Neural cell (in vitro differentiated cells): ENCODE data around the gene EIF2D. TPM values are rescaled to one million over a fixed set of nuclear protein-coding genes. Genes with fewer than 3 reads are reported as not detected.

Experiments used
- H2AFZ ChIP-seq: fragments of 200-600, 300-800 bp; sonication (generic), shearing (Covaris generic); 2 replicates; pipeline ENCODE4 v1.6.0; 2014; ENCODE audit warnings: low read depth, mild to moderate bottlenecking, antibody characterized with exemption, low read length, moderate library complexity
- H3F3A ChIP-seq: fragments of 200-600 bp; shearing (Covaris generic); 2 replicates; pipeline ENCODE4 v1.6.1; 2016; ENCODE audit warnings: mild to moderate bottlenecking, moderate library complexity, mixed read lengths, antibody characterized with exemption, low read length; ENCODE audit not compliant: insufficient read depth, poor library complexity, severe bottlenecking
- H3K27ac ChIP-seq: fragments of 200-600, 300-800 bp; sonication (generic), shearing (Covaris generic); 2 replicates; pipeline ENCODE4 v1.5.1; 2014; ENCODE audit warnings: mild to moderate bottlenecking, low read length, moderate library complexity
- H3K27me3 ChIP-seq: fragments of 300-800, 200-600 bp; sonication (generic), shearing (Covaris generic); 2 replicates; pipeline ENCODE4 v1.6.0; 2014; ENCODE audit warnings: mild to moderate bottlenecking, low read depth, low read length, moderate library complexity; ENCODE audit not compliant: insufficient read depth
- H3K36me3 ChIP-seq: fragments of 300-800, 200-600 bp; sonication (generic), shearing (Covaris generic); 2 replicates; pipeline ENCODE4 v1.5.1; 2014; ENCODE audit warnings: mild to moderate bottlenecking, antibody characterized with exemption, low read length, moderate library complexity; ENCODE audit not compliant: insufficient read depth
- H3K4me2 ChIP-seq: fragments of 300-800, 200-600 bp; sonication (generic), shearing (Covaris generic); 2 replicates; pipeline ENCODE4 v1.6.0; 2014; ENCODE audit warnings: mild to moderate bottlenecking, low read length
- H3K4me3 ChIP-seq: fragments of 300-800, 200-600 bp; sonication (generic), shearing (Covaris generic); 2 replicates; pipeline ENCODE4 v1.5.1; 2014; ENCODE audit warnings: mild to moderate bottlenecking, low read length, moderate library complexity
- H3K79me2 ChIP-seq: fragments of 200-600 bp; shearing (Covaris generic); replicated peaks from 2 replicates; pipeline ENCODE4 v1.6.0; 2014; ENCODE audit warnings: mild to moderate bottlenecking, low read length, moderate library complexity; ENCODE audit not compliant: insufficient read depth
- H3K9ac ChIP-seq: fragments of 300-800, 200-600 bp; sonication (generic), shearing (Covaris generic); 2 replicates; pipeline ENCODE4 v1.6.1; 2016; ENCODE audit warnings: mild to moderate bottlenecking, low read length, mixed read lengths
- H3K9me2 ChIP-seq: fragments of 200-600 bp; shearing (Covaris generic); 2 replicates; pipeline ENCODE4 v1.6.1; 2016; ENCODE audit warnings: mild to moderate bottlenecking, low read length, mixed read lengths; ENCODE audit not compliant: insufficient read depth
- H3K9me3 ChIP-seq: fragments of 200-600, 300-800 bp; sonication (generic), shearing (Covaris generic); 2 replicates; pipeline ENCODE4 v1.6.1; 2016; ENCODE audit warnings: mild to moderate bottlenecking, mixed run types, low read length, moderate library complexity, mixed read lengths
- H4K20me1 ChIP-seq: fragments of 200-600 bp; shearing (Covaris generic); 2 replicates; pipeline ENCODE4 v1.6.1; 2016; ENCODE audit warnings: mild to moderate bottlenecking, mixed run types; ENCODE audit not compliant: insufficient read depth
- EP300 ChIP-seq: fragments of 450-650 bp; conservative IDR thresholded peaks from 2 replicates; pipeline ENCODE4 v1.6.1; 2014; ENCODE audit warnings: antibody characterized with exemption, mild to moderate bottlenecking, moderate library complexity; ENCODE audit not compliant: poor library complexity, severe bottlenecking
- EZH2 ChIP-seq: fragments of 200-600, 300-800 bp; shearing (Covaris generic), sonication (generic); IDR thresholded peaks from 2 replicates; pipeline ENCODE4 v1.6.1; 2014; ENCODE audit warnings: antibody characterized with exemption, low read length, borderline replicate concordance, mild to moderate bottlenecking; ENCODE audit not compliant: insufficient read depth, poor library complexity, severe bottlenecking
- MXI1 ChIP-seq: fragments of 450-650 bp; conservative IDR thresholded peaks from 2 replicates; pipeline ENCODE4 v1.6.1; 2014; ENCODE audit warnings: antibody characterized with exemption, mild to moderate bottlenecking; ENCODE audit not compliant: poor library complexity, severe bottlenecking
- POLR2AphosphoS5 ChIP-seq: IDR thresholded peaks from 2 replicates; pipeline ENCODE4 v1.6.1; 2012
- RAD21 ChIP-seq: fragments of 450-650 bp; conservative IDR thresholded peaks from 2 replicates; pipeline ENCODE4 v1.6.1; 2014; ENCODE audit warnings: antibody characterized with exemption, mild to moderate bottlenecking, moderate library complexity
- SMC3 ChIP-seq: fragments of 450-650 bp; conservative IDR thresholded peaks from 2 replicates; pipeline ENCODE4 v1.6.1; 2014; ENCODE audit warnings: antibody characterized with exemption, mild to moderate bottlenecking, moderate library complexity; ENCODE audit not compliant: poor library complexity
- TAF1 ChIP-seq: IDR thresholded peaks from 2 replicates; pipeline ENCODE4 v1.6.1; 2012; ENCODE audit warnings: low read depth
- polyA plus RNA-seq: library from polyadenylated mRNA; depleted of rRNA; stranded (reverse); fragments of >200 nt; gene quantifications from 2 replicates; pipeline ENCODE4 v1.2.3, GENCODE V29; 2014
- TF ChIP-seq, protein P1 (sequence below): IDR thresholded peaks from 2 replicates; pipeline ENCODE4 v1.6.1; 2012; ENCODE audit warnings: borderline replicate concordance
- TF ChIP-seq, protein P2 (sequence below): fragments of 450-650 bp; IDR thresholded peaks from 2 replicates; pipeline ENCODE4 v1.5.1; 2014; ENCODE audit warnings: antibody characterized with exemption, mild to moderate bottlenecking, moderate library complexity; ENCODE audit not compliant: poor library complexity, severe bottlenecking

Gene EIF2D
- polyA plus RNA-seq, 1 donor from 2014 or later: 37.1 TPM

DNA sequence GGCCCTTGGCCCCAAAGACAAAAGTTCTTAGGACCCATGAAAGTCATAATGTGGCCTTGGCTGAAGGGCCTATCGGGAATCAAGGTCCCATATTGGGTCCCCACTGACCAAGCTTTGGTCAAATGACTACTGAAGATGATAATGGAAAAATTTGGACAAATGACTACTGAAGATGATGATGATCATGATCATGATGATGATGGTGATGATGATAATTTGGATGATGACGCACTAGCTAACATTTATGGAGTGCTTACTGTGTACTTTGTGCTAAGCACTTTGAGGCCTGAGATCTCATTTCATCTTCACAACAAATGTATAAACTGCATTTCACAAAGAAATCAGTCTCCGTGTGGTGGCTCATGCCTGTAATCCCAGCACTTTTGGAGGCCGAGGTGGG lies 39.4 kb downstream of the EIF2D start:
- Histone ChIP-seq H3F3A (no peaks in the 10 kb centered on the region), H3K27me3 (no peaks in the 10 kb centered on the region), H3K9ac (no peak overlapping the region), H3K4me2 (no peak overlapping the region), H3K27ac (no peak overlapping the region), H3K9me3 (no peaks in the 10 kb centered on the region), H2AFZ (no peak overlapping the region), H3K79me2 (no peaks in the 10 kb centered on the region), H3K36me3 (no peaks in the 10 kb centered on the region), H4K20me1 (no peaks in the 10 kb centered on the region), H3K9me2 (no peaks in the 10 kb centered on the region), H3K4me3 (no peak overlapping the region)
- no peak for TF ChIP-seq POLR2AphosphoS5
- TF ChIP-seq TAF1: no peak
- TF ChIP-seq, protein P1, sequence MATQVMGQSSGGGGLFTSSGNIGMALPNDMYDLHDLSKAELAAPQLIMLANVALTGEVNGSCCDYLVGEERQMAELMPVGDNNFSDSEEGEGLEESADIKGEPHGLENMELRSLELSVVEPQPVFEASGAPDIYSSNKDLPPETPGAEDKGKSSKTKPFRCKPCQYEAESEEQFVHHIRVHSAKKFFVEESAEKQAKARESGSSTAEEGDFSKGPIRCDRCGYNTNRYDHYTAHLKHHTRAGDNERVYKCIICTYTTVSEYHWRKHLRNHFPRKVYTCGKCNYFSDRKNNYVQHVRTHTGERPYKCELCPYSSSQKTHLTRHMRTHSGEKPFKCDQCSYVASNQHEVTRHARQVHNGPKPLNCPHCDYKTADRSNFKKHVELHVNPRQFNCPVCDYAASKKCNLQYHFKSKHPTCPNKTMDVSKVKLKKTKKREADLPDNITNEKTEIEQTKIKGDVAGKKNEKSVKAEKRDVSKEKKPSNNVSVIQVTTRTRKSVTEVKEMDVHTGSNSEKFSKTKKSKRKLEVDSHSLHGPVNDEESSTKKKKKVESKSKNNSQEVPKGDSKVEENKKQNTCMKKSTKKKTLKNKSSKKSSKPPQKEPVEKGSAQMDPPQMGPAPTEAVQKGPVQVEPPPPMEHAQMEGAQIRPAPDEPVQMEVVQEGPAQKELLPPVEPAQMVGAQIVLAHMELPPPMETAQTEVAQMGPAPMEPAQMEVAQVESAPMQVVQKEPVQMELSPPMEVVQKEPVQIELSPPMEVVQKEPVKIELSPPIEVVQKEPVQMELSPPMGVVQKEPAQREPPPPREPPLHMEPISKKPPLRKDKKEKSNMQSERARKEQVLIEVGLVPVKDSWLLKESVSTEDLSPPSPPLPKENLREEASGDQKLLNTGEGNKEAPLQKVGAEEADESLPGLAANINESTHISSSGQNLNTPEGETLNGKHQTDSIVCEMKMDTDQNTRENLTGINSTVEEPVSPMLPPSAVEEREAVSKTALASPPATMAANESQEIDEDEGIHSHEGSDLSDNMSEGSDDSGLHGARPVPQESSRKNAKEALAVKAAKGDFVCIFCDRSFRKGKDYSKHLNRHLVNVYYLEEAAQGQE: no peak
- TF ChIP-seq, protein P2, sequence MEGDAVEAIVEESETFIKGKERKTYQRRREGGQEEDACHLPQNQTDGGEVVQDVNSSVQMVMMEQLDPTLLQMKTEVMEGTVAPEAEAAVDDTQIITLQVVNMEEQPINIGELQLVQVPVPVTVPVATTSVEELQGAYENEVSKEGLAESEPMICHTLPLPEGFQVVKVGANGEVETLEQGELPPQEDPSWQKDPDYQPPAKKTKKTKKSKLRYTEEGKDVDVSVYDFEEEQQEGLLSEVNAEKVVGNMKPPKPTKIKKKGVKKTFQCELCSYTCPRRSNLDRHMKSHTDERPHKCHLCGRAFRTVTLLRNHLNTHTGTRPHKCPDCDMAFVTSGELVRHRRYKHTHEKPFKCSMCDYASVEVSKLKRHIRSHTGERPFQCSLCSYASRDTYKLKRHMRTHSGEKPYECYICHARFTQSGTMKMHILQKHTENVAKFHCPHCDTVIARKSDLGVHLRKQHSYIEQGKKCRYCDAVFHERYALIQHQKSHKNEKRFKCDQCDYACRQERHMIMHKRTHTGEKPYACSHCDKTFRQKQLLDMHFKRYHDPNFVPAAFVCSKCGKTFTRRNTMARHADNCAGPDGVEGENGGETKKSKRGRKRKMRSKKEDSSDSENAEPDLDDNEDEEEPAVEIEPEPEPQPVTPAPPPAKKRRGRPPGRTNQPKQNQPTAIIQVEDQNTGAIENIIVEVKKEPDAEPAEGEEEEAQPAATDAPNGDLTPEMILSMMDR: no peak
- no peak for TF ChIP-seq RAD21
- no peak for TF ChIP-seq EZH2
- TF ChIP-seq EP300: no peak
- TF ChIP-seq SMC3: no peak
- TF ChIP-seq MXI1: no peak

DNA sequence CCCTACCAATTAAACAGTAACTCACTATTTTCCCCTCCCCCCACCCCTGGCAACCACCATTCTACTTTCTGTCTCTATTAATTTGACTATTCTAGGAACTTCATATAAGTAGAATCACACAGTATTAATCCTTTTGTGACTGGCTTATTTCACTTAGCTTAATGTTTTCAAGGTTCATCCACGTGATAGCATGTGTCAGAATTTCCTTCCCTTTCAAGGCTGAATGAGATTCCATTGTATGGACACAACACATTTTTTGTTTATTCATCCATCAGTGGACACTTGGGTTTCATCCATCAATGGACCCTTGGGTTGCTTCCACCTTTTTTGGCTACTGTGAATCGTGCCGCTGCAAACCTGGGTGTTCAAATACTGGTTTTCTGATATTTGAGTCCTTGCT lies 41.7 kb downstream of the EIF2D start:
- Histone ChIP-seq H3K4me3 (no peak overlapping the region), H4K20me1 (no peaks in the 10 kb centered on the region), H3K9me3 (no peaks in the 10 kb centered on the region), H3F3A (no peaks in the 10 kb centered on the region), H3K9me2 (no peaks in the 10 kb centered on the region), H3K4me2 (no peak overlapping the region), H2AFZ (no peak overlapping the region), H3K79me2 (no peaks in the 10 kb centered on the region), H3K9ac (no peak overlapping the region), H3K27me3 (no peaks in the 10 kb centered on the region), H3K36me3 (no peaks in the 10 kb centered on the region), H3K27ac (no peak overlapping the region)
- TF ChIP-seq TAF1 (no peak), SMC3 (no peak), EZH2 (no peak), POLR2AphosphoS5 (no peak), MXI1 (no peak), RAD21 (no peak), EP300 (no peak)
- TF ChIP-seq, protein P2: no peak
- TF ChIP-seq, protein P1: no peak
